T-cell (primary cell): ENCODE measurements around the gene WDR62. TPM values are rescaled to one million over a fixed set of nuclear protein-coding genes. Genes with fewer than 3 reads are reported as not detected.
A peak's percentile ranks its signal among the peaks of the same experiment; 100 is the strongest.

Experiments used
- ATAC-seq, 4 experiments: fragments of 200-7000 bp in 3 of 4; fragments of 150-1000 bp in 1 of 4; cut with Tn5 transposase; replicated peaks in 1 of 4; 1 replicate in 3 of 4; 2 replicates in 1 of 4; pipeline ENCODE4 v1.10.0; 2021; ENCODE audit warnings: moderate library complexity in 3 of 4, mild to moderate bottlenecking in 2 of 4, moderate number of reproducible peaks in 1 of 4
- CTCF ChIA-PET, 2 donors: fragments of 300-600 bp; sonication (Branson Sonifier 250); formaldehyde crosslinking; loops; one replicate each; lab custom pipeline; 2022; ENCODE audit warnings: antibody characterized with exemption in 2 of 2; lab: Charles Lee
- POLR2A ChIA-PET, 2 donors: fragments of 300-600 bp; sonication (Branson Sonifier 250); formaldehyde crosslinking; loops; one replicate each; lab custom pipeline; 2022; ENCODE audit warnings: antibody characterized with exemption in 2 of 2; lab: Charles Lee
- DNase-seq, 35 experiments: peaks; one replicate each; pipeline versions ENCODE4 v3.0.0 to v3.0.0-alpha.2; 2013 to 2023
- H3K27ac ChIP-seq: one replicate; pipeline ENCODE4 v1.5.1; 2013; ENCODE audit warnings: low read length
- H3K27me3 ChIP-seq, 2 experiments: replicated peaks in 1 of 2; 1 replicate in 1 of 2; 2 replicates in 1 of 2; pipeline versions ENCODE4 v1.6.1 to v1.7.0; 2013; ENCODE audit warnings: low read length in 1 of 2, mixed read lengths in 1 of 2; ENCODE audit not compliant: control insufficient read depth in 2 of 2, insufficient read depth in 2 of 2; ENCODE audit errors: extremely low read depth in 1 of 2
- H3K36me3 ChIP-seq, 2 donors: 1 replicate in 1 of 2; 2 replicates in 1 of 2; pipeline versions ENCODE4 v1.6.1 to v1.7.0; 2013; ENCODE audit warnings: low read length in 1 of 2; ENCODE audit not compliant: control insufficient read depth in 2 of 2, insufficient read depth in 1 of 2; ENCODE audit errors: extremely low read depth in 1 of 2
- H3K4me1 ChIP-seq, 2 experiments: 1 replicate in 1 of 2; 2 replicates in 1 of 2; pipeline versions ENCODE4 v1.6.1 to v1.7.0; 2013; ENCODE audit warnings: low read length in 2 of 2, mixed read lengths in 1 of 2; ENCODE audit not compliant: insufficient read depth in 2 of 2, control insufficient read depth in 1 of 2; ENCODE audit errors: extremely low read depth in 1 of 2
- H3K4me3 ChIP-seq, 2 donors: 1 replicate in 1 of 2; 2 replicates in 1 of 2; pipeline versions ENCODE4 v1.5.1 to v1.7.0; 2013; ENCODE audit warnings: mild to moderate bottlenecking in 2 of 2, low read length in 1 of 2, moderate library complexity in 1 of 2; ENCODE audit not compliant: control insufficient read depth in 1 of 2; ENCODE audit errors: extremely low read depth in 1 of 2
- H3K9me3 ChIP-seq: 2 replicates; pipeline ENCODE4 v1.7.0; 2013
- H3K27ac Mint-ChIP-seq, 2 donors: one replicate each; pipeline ENCODE4 v1.8.0; 2020 to 2021; ENCODE audit warnings: mild to moderate bottlenecking in 2 of 2, mixed read lengths in 2 of 2
- H3K27me3 Mint-ChIP-seq, 2 donors: one replicate each; pipeline ENCODE4 v1.8.0; 2021 to 2022; ENCODE audit warnings: mixed read lengths in 2 of 2
- H3K36me3 Mint-ChIP-seq: one replicate; pipeline ENCODE4 v1.8.0; 2021; ENCODE audit warnings: mixed read lengths
- H3K4me1 Mint-ChIP-seq, 3 donors: one replicate each; pipeline ENCODE4 v1.8.0; 2020 to 2022; ENCODE audit warnings: mixed read lengths in 3 of 3, mild to moderate bottlenecking in 1 of 3
- H3K4me3 Mint-ChIP-seq, 3 donors: one replicate each; pipeline ENCODE4 v1.8.0; 2020 to 2022; ENCODE audit warnings: mild to moderate bottlenecking in 3 of 3, mixed read lengths in 3 of 3, moderate library complexity in 3 of 3
- H3K9me3 Mint-ChIP-seq, 3 donors: one replicate each; pipeline ENCODE4 v1.8.0; 2020 to 2022; ENCODE audit warnings: mixed read lengths in 3 of 3
- WGBS: methylation state at CpG from one replicate; pipeline ENCODE4 v1.1.5; 2013; ENCODE audit warnings: missing lambda C conversion rate; ENCODE audit not compliant: insufficient coverage; 5-methylcytosine and 5-hydroxymethylcytosine counted together
- total RNA-seq, 35 experiments: library from RNA in 6 of 35; stranded (reverse) in 6 of 35; fragments of 120-200 nt in 1 of 35; gene quantifications; one replicate each; pipeline versions ENCODE4 v1.2.1 to v1.2.4 and lab custom pipeline; 2013 to 2026

Gene WDR62
- total RNA-seq, 5 donors from 2014 or later (not counting 1 experiment from before 2014, with no cell fraction given), result 1.3 to 3.3 (median 2.2) TPM

DNA sequence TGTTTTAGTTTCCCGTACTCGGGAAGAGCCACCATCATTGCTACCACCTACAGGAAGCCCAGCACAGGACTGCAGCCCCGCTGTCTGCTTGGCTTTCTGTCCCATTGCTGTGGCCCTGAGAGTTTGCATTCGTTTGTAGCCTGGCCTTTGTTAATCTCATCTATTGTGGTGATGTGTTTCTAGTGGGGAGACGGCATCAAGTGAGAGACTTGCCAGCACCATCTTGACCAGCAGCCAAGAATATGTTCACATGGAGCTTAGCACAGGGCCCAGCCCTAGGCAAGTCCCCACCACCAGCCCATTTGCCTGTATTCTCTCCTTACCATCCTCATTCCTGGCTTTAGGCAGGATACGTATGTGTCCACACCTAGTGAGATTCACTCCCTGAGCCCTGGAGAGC lies 39.0 kb downstream of the WDR62 start:
- Histone ChIP-seq H3K27me3 (no peaks in the 10 kb centered on the region), H3K4me3 (no peak overlapping the region), H3K9me3 (no peaks in the 10 kb centered on the region), H3K27ac (no peak overlapping the region), H3K4me1 (peaks cover 0 to 14% of the 10 kb centered on the region in 2 experiments), H3K36me3 (no peaks in the 10 kb centered on the region)
- ChIA-PET POLR2A (interaction anchor here in 1 of 2 donors (0.6 kb wide), 1 partner anchor 180 kb away, joined by 3 read pairs; no protein-coding TSS in a partner anchor), CTCF (no interaction called here)
- DNase-seq (no peak), ATAC-seq (no peak)
- H3K27ac Mint-ChIP-seq, result peak overlapping the region in 1 of 2 donors; percentile 41
- no peaks in the 10 kb centered on the region for H3K27me3 Mint-ChIP-seq
- no peaks in the 10 kb centered on the region for H3K36me3 Mint-ChIP-seq
- H3K9me3 Mint-ChIP-seq, result no peaks in the 10 kb centered on the region
- H3K4me1 Mint-ChIP-seq, result peaks cover 0 to 13% (median 10%) of the 10 kb centered on the region in 3 donors
- 100% methylated on average over 1 of the region's 6 CpGs for WGBS
- no peak overlapping the region for H3K4me3 Mint-ChIP-seq

DNA sequence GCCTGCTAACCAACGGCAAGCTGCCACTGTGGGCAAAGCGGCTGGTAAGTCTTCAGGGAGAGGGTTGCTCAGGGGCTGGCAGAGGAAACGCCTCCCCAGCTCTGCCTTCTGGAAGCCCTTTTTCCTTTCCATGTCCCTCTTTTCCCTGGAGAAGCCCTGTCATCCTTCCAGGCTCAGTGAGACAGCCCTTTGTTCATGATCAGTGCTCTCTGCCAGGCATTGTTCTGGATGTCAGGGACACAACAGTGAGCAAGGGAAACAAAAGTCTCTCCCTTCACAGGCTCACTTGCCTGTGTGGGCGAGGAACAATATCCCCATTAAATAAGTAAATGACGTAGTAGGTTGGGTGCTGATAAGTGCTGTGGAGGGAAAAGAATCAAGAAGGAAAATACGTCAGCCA lies 42.3 kb downstream of the WDR62 start:
- peaks cover 0 to 7% of the 10 kb centered on the region in 2 donors for H3K36me3 ChIP-seq
- H3K27me3 Mint-ChIP-seq, result no peaks in the 10 kb centered on the region
- CTCF ChIA-PET, result no interaction called here
- no peak overlapping the region for H3K4me3 ChIP-seq
- WGBS, result no CpG with 5 or more reads among the region's 6 CpGs
- POLR2A ChIA-PET, result no interaction called here
- no peaks in the 10 kb centered on the region for H3K36me3 Mint-ChIP-seq
- H3K27me3 ChIP-seq, result no peaks in the 10 kb centered on the region
- H3K9me3 Mint-ChIP-seq, result no peaks in the 10 kb centered on the region
- peaks cover 0 to 14% of the 10 kb centered on the region in 2 experiments for H3K4me1 ChIP-seq
- DNase-seq (no peak), ATAC-seq (no peak)
- no peak overlapping the region for H3K4me3 Mint-ChIP-seq
- H3K4me1 Mint-ChIP-seq, result peaks cover 0 to 13% (median 10%) of the 10 kb centered on the region in 3 donors
- H3K27ac ChIP-seq, result no peak overlapping the region
- no peak overlapping the region for H3K27ac Mint-ChIP-seq
- no peaks in the 10 kb centered on the region for H3K9me3 ChIP-seq

DNA sequence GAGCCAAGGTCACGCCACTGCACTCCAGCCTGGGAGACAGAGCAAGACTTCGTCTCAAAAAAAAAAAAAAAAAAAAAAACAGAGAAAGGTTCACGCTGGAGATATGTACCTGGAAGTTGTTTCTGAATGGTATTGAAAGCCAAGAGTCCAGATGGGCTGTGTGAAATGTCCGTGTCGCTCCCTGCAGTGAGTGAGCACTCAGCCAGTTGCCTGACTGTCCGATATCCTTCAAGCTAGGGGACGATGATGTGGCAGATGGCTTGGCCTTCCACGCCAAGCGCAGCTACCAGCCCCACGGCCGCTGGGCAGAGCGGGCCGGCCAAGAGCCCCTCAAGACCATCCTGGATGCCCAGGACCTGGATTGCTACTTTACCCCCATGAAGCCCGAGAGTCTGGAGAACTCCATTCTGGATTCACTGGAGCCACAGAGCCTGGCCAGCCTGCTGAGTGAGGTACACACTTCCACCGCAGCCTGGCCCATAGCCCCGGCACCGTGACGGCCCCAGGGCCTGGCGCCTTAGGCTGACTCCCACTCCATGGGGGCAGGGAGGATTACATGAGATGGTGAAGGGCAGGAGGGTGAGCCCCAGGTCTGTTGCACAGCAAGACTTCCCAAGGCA lies 44.6 kb downstream of the WDR62 start:
- no peak for ATAC-seq
- Mint-ChIP-seq H3K27me3 (no peaks in the 10 kb centered on the region), H3K27ac (no peak overlapping the region), H3K4me1 (no peaks in the 10 kb centered on the region), H3K36me3 (no peaks in the 10 kb centered on the region), H3K4me3 (no peak overlapping the region), H3K9me3 (no peaks in the 10 kb centered on the region)
- peaks cover 4 to 13% of the 10 kb centered on the region in 2 donors for H3K36me3 ChIP-seq
- CTCF ChIA-PET, result interaction anchor here in 1 of 2 donors (0.7 kb wide), 1 partner anchor 847 kb away, joined by 9 read pairs; no protein-coding TSS in a partner anchor
- POLR2A ChIA-PET, result no interaction called here
- H3K27ac ChIP-seq, result no peak overlapping the region
- DNase-seq, result no peak
- H3K9me3 ChIP-seq, result no peaks in the 10 kb centered on the region
- no peak overlapping the region for H3K4me3 ChIP-seq
- H3K4me1 ChIP-seq, result no peaks in the 10 kb centered on the region
- WGBS, result 97% methylated on average over 17 of the region's 19 CpGs
- no peaks in the 10 kb centered on the region for H3K27me3 ChIP-seq

DNA sequence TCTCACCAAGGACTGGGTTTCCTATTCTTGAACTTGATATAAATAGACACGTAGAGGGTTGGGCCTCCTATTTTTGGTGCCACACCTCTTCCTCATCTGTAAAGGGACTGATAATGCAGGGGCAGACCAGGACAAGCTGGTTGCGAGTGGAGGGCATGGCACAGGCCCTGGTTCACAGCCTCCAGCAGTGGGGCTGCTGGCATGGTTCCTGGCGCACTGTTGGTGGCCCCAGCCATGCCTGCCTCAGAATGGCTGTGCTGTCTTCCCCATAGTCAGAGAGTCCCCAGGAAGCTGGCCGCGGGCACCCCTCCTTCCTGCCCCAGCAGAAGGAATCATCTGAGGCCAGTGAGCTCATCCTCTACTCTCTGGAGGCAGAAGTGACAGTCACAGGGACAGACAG lies 45.8 kb downstream of the WDR62 start:
- H3K27me3 ChIP-seq, result no peaks in the 10 kb centered on the region
- H3K9me3 Mint-ChIP-seq, result no peaks in the 10 kb centered on the region
- no peaks in the 10 kb centered on the region for H3K9me3 ChIP-seq
- no peak overlapping the region for H3K27ac ChIP-seq
- 96% methylated on average over 4 of the region's 5 CpGs for WGBS
- ChIA-PET POLR2A (no interaction called here), CTCF (interaction anchor here in 1 of 2 donors (0.5 kb wide), 1 partner anchor 47 kb away, joined by 3 read pairs; no protein-coding TSS in a partner anchor)
- no peaks in the 10 kb centered on the region for H3K4me1 Mint-ChIP-seq
- DNase-seq (no peak), ATAC-seq (no peak)
- H3K27me3 Mint-ChIP-seq, result no peaks in the 10 kb centered on the region
- no peak overlapping the region for H3K27ac Mint-ChIP-seq
- no peaks in the 10 kb centered on the region for H3K36me3 Mint-ChIP-seq
- H3K4me1 ChIP-seq, result no peaks in the 10 kb centered on the region
- peaks cover 4 to 13% of the 10 kb centered on the region in 2 donors for H3K36me3 ChIP-seq
- H3K4me3 ChIP-seq, result no peak overlapping the region
- H3K4me3 Mint-ChIP-seq, result no peak overlapping the region

DNA sequence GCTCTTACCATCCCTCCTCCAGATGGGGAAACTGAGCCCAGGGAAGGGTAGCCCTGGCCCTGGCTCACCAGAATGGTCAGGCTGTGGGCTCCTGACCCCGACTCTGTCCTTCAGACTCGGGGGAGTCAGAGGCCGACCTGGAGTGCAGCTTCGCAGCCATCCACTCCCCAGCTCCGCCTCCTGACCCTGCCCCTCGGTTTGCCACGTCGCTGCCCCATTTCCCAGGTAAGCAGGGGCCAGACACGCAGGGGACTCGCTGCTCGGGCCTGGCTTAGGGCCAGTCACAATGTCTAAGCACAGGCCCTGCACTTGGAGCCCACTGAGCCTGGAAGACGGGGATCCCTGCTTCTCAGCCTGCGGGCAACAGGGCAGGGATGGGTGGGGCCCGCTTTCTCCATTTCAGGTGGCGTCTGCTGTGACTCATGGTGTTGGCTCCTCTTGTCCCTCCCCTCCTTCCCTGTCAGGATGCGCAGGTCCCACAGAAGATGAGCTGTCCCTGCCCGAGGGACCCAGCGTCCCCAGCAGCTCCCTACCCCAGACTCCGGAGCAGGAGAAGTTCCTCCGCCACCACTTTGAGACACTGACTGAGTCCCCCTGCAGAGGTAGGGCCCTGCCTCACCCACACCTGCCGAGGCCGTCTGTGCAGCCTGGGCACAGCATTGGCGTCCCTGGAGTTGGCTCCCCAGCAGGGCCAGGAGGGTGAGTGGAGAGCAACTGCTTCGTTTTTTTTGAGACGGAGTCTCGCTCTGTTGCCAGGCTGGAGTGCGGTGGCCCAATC lies 47.0 kb downstream of the WDR62 start:
- Mint-ChIP-seq H3K4me1 (no peaks in the 10 kb centered on the region), H3K9me3 (no peaks in the 10 kb centered on the region), H3K27me3 (no peaks in the 10 kb centered on the region), H3K27ac (no peak overlapping the region), H3K4me3 (no peak overlapping the region), H3K36me3 (peaks cover 2% of the 10 kb centered on the region)
- Histone ChIP-seq H3K4me3 (no peak overlapping the region), H3K4me1 (no peaks in the 10 kb centered on the region), H3K9me3 (no peaks in the 10 kb centered on the region), H3K27me3 (no peaks in the 10 kb centered on the region), H3K27ac (no peak overlapping the region), H3K36me3 (peaks cover 4 to 13% of the 10 kb centered on the region in 2 donors)
- DNase-seq (no peak), ATAC-seq (no peak)
- 97% methylated on average over 26 of the region's 27 CpGs for WGBS
- ChIA-PET POLR2A (no interaction called here), CTCF (no interaction called here)

DNA sequence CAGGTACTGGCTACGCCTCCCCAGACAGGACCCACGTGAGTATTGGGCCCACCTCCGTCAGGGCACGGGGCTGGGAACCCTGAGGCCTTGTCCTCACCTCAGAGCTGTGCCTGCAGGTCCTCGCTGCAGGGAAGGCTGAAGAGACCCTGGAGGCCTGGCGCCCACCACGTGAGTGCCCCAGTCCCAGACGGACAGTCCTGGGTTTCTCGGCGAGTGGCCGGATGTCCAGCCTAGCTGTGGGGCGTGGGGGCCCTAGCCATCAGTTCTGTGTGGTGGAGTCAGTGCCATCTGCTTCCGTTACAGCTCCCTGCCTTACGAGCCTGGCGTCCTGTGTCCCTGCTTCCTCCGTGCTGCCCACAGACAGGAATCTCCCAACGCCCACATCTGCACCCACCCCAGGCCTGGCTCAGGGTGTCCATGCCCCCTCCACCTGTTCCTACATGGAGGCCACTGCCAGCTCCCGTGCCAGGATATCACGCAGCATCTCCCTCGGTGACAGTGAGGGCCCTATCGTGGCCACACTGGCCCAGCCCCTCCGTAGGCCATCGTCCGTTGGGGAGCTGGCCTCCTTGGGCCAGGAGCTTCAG lies 48.4 kb downstream of the WDR62 start:
- peaks cover 2% of the 10 kb centered on the region for H3K36me3 Mint-ChIP-seq
- Histone ChIP-seq H3K9me3 (no peaks in the 10 kb centered on the region), H3K36me3 (peaks cover 4 to 13% of the 10 kb centered on the region in 2 donors), H3K27ac (no peak overlapping the region), H3K4me3 (no peak overlapping the region), H3K4me1 (no peaks in the 10 kb centered on the region), H3K27me3 (no peaks in the 10 kb centered on the region)
- no peak for ATAC-seq
- CTCF ChIA-PET, result interaction anchor here in 1 of 2 donors (0.5 to 0.6 kb wide), 2 partner anchors 47 to 49 kb away, joined by 3 to 10 read pairs; no protein-coding TSS in a partner anchor
- POLR2A ChIA-PET, result no interaction called here
- no peaks in the 10 kb centered on the region for H3K9me3 Mint-ChIP-seq
- H3K4me1 Mint-ChIP-seq, result no peaks in the 10 kb centered on the region
- no peaks in the 10 kb centered on the region for H3K27me3 Mint-ChIP-seq
- H3K4me3 Mint-ChIP-seq, result no peak overlapping the region
- DNase-seq, result no peak
- WGBS, result 97% methylated on average over 24 of the region's 24 CpGs
- H3K27ac Mint-ChIP-seq, result no peak overlapping the region
